Glutamatergic neuron (in vitro differentiated cells): ENCODE data around the gene RPL10. TPM values are rescaled to one million over a fixed set of nuclear protein-coding genes. Genes with fewer than 3 reads are reported as not detected.

Source experiments
- DNase-seq: peaks from one replicate; pipeline ENCODE4 v3.0.0; 2022
- H3K27ac Mint-ChIP-seq: one replicate; pipeline ENCODE4 v1.8.0; 2020; ENCODE audit warnings: mild to moderate bottlenecking, mixed read lengths, inconsistent platforms; ENCODE audit not compliant: unreplicated experiment
- H3K27me3 Mint-ChIP-seq: one replicate; pipeline ENCODE4 v1.8.0; 2020; ENCODE audit warnings: mild to moderate bottlenecking, moderate library complexity, mixed read lengths, inconsistent platforms; ENCODE audit not compliant: unreplicated experiment
- H3K36me3 Mint-ChIP-seq: one replicate; pipeline ENCODE4 v1.8.0; 2020; ENCODE audit warnings: mild to moderate bottlenecking, mixed read lengths, inconsistent platforms; ENCODE audit not compliant: unreplicated experiment
- H3K4me1 Mint-ChIP-seq: one replicate; pipeline ENCODE4 v1.8.0; 2020; ENCODE audit warnings: mild to moderate bottlenecking, low read depth, mixed read lengths, inconsistent platforms; ENCODE audit not compliant: unreplicated experiment
- H3K4me3 Mint-ChIP-seq: one replicate; pipeline ENCODE4 v1.8.0; 2020; ENCODE audit warnings: mild to moderate bottlenecking, mixed read lengths, inconsistent platforms; ENCODE audit not compliant: unreplicated experiment
- H3K9me3 Mint-ChIP-seq: one replicate; pipeline ENCODE4 v1.8.0; 2020; ENCODE audit warnings: mild to moderate bottlenecking, moderate library complexity, mixed read lengths, inconsistent platforms; ENCODE audit not compliant: unreplicated experiment
- total RNA-seq: library from RNA; stranded (reverse); fragmentation: NEBNext Ultra II Directional; extraction: Animal tissue kit (Norgen Biotek cat#: 25700); gene quantifications from one replicate; pipeline ENCODE4 v1.2.1, GENCODE V29; 2021; ENCODE audit not compliant: unreplicated experiment
- TF ChIP-seq, protein P1 (sequence below): fragments of 200-600 bp; sonication (generic); IDR thresholded peaks from one replicate; pipeline ENCODE4 v1.5.0; 2021; ENCODE audit not compliant: partially characterized antibody, unreplicated experiment

RPL10 gene
- total RNA-seq, 1 donor from 2014 or later: 1,779 TPM

DNA sequence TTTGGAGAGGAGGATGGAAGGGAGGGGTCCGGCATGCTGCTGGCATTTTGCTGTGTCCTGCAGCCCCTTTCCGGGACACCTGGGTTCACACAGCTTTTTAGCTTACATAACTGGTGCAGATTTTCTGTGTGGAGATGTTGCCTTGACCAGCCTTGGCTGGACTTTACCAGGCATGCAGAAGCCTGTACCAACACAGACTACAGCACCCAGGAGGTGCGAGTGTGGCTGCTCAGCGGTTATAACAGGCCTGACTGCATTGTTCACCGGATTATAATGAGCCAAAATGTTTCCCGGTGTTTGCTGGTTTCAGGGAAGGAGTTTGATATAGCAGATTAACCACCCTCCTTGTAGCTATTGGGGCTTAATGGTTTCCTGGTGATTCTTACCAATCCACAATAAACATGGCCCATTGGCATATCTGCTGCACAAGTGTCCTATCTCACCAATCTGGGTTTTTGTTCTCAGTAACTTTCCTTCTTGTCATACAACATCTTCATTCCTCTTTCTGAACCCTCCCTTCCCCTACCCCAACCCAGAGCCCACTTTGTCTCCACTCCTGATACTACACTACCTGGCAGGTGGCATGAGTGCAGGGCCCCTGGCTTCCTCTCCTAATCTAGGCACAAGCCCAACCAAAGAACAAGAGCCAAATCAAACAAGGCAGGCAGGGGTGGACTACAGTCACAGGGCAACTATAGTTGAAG lies 3.9 kb downstream of the RPL10 start:
- Mint-ChIP-seq H3K36me3 (peaks cover 5% of the 10 kb centered on the region), H3K9me3 (peaks cover 14% of the 10 kb centered on the region), H3K4me3 (no peak overlapping the region), H3K4me1 (peaks cover 3% of the 10 kb centered on the region), H3K27ac (no peak overlapping the region), H3K27me3 (peaks cover 11% of the 10 kb centered on the region)
- TF ChIP-seq, protein P1, sequence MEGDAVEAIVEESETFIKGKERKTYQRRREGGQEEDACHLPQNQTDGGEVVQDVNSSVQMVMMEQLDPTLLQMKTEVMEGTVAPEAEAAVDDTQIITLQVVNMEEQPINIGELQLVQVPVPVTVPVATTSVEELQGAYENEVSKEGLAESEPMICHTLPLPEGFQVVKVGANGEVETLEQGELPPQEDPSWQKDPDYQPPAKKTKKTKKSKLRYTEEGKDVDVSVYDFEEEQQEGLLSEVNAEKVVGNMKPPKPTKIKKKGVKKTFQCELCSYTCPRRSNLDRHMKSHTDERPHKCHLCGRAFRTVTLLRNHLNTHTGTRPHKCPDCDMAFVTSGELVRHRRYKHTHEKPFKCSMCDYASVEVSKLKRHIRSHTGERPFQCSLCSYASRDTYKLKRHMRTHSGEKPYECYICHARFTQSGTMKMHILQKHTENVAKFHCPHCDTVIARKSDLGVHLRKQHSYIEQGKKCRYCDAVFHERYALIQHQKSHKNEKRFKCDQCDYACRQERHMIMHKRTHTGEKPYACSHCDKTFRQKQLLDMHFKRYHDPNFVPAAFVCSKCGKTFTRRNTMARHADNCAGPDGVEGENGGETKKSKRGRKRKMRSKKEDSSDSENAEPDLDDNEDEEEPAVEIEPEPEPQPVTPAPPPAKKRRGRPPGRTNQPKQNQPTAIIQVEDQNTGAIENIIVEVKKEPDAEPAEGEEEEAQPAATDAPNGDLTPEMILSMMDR: no peak
- no peak for DNase-seq

DNA sequence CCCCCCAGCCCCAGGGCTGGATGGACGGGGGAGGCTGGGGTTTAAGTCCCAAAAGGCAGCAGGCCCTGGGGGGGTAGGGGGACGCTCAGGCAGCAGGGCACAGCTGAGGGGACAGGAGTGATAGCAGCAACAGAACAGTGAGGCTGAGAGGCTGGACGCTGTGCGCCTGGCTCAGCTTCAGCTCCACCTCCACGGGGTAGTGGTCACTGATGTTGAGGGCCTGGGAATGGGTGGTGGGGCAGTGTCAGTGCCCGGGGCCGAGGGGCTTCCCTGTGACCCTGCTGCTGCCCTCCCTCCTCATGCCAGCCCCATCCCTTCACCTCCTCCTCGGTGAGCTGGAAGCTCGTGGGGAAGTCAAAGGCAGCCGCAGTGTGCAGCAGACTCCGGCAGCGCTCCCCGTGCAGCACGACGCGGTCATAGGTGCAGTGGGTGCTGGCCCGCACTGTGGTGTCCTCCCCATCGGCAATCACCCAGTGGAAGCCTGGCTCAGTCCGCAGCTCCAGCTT lies 4.5 kb downstream of the RPL10 start:
- peaks cover 5% of the 10 kb centered on the region for H3K36me3 Mint-ChIP-seq
- TF ChIP-seq, protein P1: no peak
- H3K4me1 Mint-ChIP-seq: peaks cover 3% of the 10 kb centered on the region
- no peak overlapping the region for H3K27ac Mint-ChIP-seq
- peaks cover 11% of the 10 kb centered on the region for H3K27me3 Mint-ChIP-seq
- peaks cover 14% of the 10 kb centered on the region for H3K9me3 Mint-ChIP-seq
- DNase-seq: no peak
- H3K4me3 Mint-ChIP-seq: no peak overlapping the region

DNA sequence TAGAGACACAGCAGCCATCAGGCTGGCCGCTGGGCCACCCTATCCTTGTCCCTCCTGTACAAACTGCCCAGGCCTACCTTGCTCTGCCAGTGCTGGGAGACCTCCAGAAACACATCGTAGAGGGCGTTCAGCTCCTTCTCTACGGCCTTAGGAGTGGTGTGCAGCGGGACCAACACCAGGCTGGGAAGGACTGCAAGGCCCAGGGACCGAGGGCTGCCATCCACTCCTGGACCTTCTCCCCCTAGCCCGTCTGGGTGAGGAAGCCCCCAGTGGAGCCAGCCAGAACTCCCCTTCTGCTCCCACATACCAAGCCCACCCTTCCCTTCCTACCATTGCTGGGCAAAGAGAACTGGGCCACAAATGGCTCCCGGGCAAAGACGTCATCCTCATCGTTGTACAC lies 5.0 kb downstream of the RPL10 start:
- DNase-seq: no peak
- no peak overlapping the region for H3K27ac Mint-ChIP-seq
- peaks cover 5% of the 10 kb centered on the region for H3K36me3 Mint-ChIP-seq
- H3K4me1 Mint-ChIP-seq: peaks cover 3% of the 10 kb centered on the region
- TF ChIP-seq, protein P1: no peak
- peaks cover 7% of the 10 kb centered on the region for H3K27me3 Mint-ChIP-seq
- peaks cover 10% of the 10 kb centered on the region for H3K9me3 Mint-ChIP-seq
- no peak overlapping the region for H3K4me3 Mint-ChIP-seq

DNA sequence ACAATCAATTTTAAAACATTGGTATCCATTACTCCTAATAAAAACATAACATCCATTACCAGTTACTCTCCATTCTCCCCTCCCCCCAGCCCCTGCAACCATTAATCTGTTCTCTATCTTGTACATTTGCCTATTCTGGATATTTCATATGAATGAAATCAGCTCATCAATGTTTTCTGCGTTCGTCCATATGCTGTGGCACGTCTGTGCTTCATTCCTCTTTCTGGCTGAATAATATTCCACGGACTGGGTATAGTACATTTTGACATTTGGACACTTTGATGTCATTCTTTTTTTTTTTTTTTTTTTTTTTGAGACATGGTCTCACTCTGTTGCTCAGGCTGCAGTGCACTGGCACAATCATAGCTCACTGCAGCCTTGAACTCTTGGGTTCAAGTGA lies 5.7 kb downstream of the RPL10 start:
- no peak for DNase-seq
- Mint-ChIP-seq H3K4me3 (no peak overlapping the region), H3K9me3 (peaks cover 4% of the 10 kb centered on the region), H3K27ac (no peak overlapping the region), H3K36me3 (peaks cover 2% of the 10 kb centered on the region), H3K27me3 (peaks cover 5% of the 10 kb centered on the region), H3K4me1 (peaks cover 3% of the 10 kb centered on the region)
- TF ChIP-seq, protein P1: no peak

DNA sequence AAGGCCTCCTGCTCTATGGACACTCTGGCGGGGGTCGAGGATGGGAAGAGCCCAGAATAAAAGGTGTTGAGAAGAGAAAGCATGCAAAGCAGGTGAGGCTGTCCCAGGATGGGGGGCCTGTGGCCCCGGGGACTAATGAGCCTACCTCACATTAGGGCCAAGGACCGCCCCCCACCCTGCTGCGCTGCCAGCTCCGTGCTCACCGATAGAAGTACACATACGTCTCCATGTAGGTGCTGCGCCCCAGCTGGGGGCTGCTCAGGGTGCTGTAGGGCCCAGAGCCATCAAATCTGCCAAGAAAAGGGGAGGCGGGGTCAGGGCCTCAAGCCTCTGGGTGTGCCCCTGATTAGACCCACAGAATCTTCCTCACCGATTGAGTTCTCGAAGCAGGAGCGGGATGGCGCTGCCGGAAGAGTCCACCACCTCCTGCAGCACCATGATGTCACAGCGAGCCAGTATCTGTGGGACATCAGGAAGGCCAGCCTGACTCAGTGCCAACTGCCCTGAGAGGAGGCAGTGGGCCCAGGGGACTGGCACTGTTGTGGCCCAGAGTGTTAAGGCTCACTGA lies 6.5 kb downstream of the RPL10 start:
- no peaks in the 10 kb centered on the region for H3K36me3 Mint-ChIP-seq

More for the DNA sequence above, 6.5 kb downstream of the RPL10 start:
- Mint-ChIP-seq H3K4me1 (no peaks in the 10 kb centered on the region), H3K9me3 (peaks cover 1% of the 10 kb centered on the region), H3K27me3 (peaks cover 3% of the 10 kb centered on the region), H3K27ac (no peak overlapping the region), H3K4me3 (no peak overlapping the region)
- TF ChIP-seq, protein P1: no peak
- no peak for DNase-seq
